Eye (tissue), 1 donor: Measurements from ENCODE around the gene SLC12A7.

Experiments
- DNase-seq: peaks from one replicate; pipeline ENCODE4 v3.0.0-alpha.2; 2015

The SLC12A7 gene

GRCh38 chr5:1124205-1125029 lies 12.6 kb upstream of the SLC12A7 start:
- DNase-seq: no peak

- no peak for DNase-seq
Measured at GRCh38 chr5:1123418-1124147, 11.7 kb upstream of the SLC12A7 start.

- no peak for DNase-seq
Measured at GRCh38 chr5:1122511-1123294, 10.8 kb upstream of the SLC12A7 start.

- no peak for DNase-seq
Measured at GRCh38 chr5:1121891-1122290, 10.0 kb upstream of the SLC12A7 start.

GRCh38 chr5:1121044-1121443 lies 9.2 kb upstream of the SLC12A7 start:
- no peak for DNase-seq

GRCh38 chr5:1120236-1120999 lies 8.6 kb upstream of the SLC12A7 start:
- no peak for DNase-seq

GRCh38 chr5:1119312-1119831 lies 7.5 kb upstream of the SLC12A7 start:
- DNase-seq: no peak

GRCh38 chr5:1118738-1119137 lies 6.9 kb upstream of the SLC12A7 start:
- DNase-seq: peak; percentile 64

GRCh38 chr5:1118231-1118698 lies 6.4 kb upstream of the SLC12A7 start:
- no peak for DNase-seq

GRCh38 chr5:1116977-1117376 lies 5.1 kb upstream of the SLC12A7 start:
- DNase-seq: no peak

GRCh38 chr5:1116109-1116740 lies 4.4 kb upstream of the SLC12A7 start:
- DNase-seq: no peak

- no peak for DNase-seq
Measured at GRCh38 chr5:1115123-1115815, 3.4 kb upstream of the SLC12A7 start.

- DNase-seq: no peak
Measured at GRCh38 chr5:1113805-1114586, 2.1 kb upstream of the SLC12A7 start.

- no peak for DNase-seq
Measured at GRCh38 chr5:1113332-1113690, 1.4 kb upstream of the SLC12A7 start.

GRCh38 chr5:1112596-1113331 lies 901 bp upstream of the SLC12A7 start:
- DNase-seq: no peak

GRCh38 chr5:1111241-1111726 lies 579 bp downstream of the SLC12A7 start:
- DNase-seq: peak; percentile 64

- DNase-seq: no peak
Measured at GRCh38 chr5:1110307-1111240, 1.3 kb downstream of the SLC12A7 start.
